Astrocyte (in vitro differentiated cells and primary cell): ENCODE measurements around the gene ZBTB49.

Experiments used
- EZH2 ChIP-seq: IDR thresholded peaks from 2 replicates; pipeline ENCODE4 v1.6.1; 2012; ENCODE audit warnings: mild to moderate bottlenecking, low read length, inconsistent platforms; ENCODE audit not compliant: insufficient read depth
- TF ChIP-seq, protein P1 (sequence below): IDR thresholded peaks from 2 replicates; pipeline ENCODE4 v1.5.1; 2011; ENCODE audit warnings: low read depth, mild to moderate bottlenecking, inconsistent platforms, low read length, moderate library complexity; ENCODE audit not compliant: insufficient read depth

DNA sequence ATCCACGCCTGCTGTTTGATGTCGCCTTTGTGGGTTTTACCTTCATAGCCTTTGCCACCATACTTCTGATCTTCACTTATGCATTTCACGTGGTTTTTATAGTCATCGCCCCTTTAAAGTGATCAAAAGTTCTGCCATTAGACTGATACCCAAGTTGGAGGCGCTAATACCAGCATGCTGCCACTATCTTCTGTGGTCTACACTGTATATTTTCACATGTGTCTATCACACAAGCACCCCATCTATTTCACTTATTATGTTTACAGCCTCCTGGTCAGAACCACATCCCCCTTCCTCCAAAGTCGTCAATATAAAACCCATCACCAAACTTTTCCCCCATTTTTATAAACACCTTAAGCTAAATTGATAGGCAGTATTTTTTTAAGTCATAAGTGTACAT, 8.3 kb upstream of the ZBTB49 start:
- TF ChIP-seq, protein P1, sequence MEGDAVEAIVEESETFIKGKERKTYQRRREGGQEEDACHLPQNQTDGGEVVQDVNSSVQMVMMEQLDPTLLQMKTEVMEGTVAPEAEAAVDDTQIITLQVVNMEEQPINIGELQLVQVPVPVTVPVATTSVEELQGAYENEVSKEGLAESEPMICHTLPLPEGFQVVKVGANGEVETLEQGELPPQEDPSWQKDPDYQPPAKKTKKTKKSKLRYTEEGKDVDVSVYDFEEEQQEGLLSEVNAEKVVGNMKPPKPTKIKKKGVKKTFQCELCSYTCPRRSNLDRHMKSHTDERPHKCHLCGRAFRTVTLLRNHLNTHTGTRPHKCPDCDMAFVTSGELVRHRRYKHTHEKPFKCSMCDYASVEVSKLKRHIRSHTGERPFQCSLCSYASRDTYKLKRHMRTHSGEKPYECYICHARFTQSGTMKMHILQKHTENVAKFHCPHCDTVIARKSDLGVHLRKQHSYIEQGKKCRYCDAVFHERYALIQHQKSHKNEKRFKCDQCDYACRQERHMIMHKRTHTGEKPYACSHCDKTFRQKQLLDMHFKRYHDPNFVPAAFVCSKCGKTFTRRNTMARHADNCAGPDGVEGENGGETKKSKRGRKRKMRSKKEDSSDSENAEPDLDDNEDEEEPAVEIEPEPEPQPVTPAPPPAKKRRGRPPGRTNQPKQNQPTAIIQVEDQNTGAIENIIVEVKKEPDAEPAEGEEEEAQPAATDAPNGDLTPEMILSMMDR: no peak
- TF ChIP-seq EZH2: no peak
